ENCODE data around the gene SLC29A3.

The SLC29A3 gene

DNA sequence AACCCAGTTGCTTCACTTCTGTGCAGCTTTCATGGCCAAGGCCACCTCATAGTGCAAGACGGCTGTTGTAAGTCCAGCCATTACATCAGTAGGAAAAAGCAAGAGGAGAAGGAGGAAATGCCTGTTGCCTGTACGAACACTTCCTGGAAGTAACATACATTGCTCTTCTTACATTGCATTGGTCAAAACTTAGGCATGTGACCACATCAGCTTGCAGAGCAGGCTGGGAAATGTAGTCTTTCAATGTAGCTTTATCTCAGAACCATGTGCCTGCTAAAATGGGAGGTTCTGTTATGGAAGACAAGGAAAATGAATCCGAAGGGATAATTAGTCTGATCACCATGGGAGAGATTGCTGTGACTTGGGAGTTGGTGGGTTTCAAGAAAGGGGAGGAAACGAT lies 4.3 kb downstream of the SLC29A3 start:
- H3K36me3 ChIP-seq (ENCODE audit: control insufficient read depth, insufficient read depth, low read length): peaks cover 5% of the 10 kb centered on the region; the same call in 1 of the 2 replicates
- no peak overlapping the region for H3K27ac ChIP-seq (ENCODE audit: low read length)
- no peaks in the 10 kb centered on the region for H3K9me3 ChIP-seq (ENCODE audit: control insufficient read depth, insufficient read depth, low read length)
- no CpG with 5 or more reads among the region's 4 CpGs for WGBS (ENCODE audit: insufficient coverage, insufficient read length)
- DNase-seq (ENCODE audit: low read depth, low spot score): no peak
- H3K4me1 ChIP-seq (ENCODE audit: control insufficient read depth, insufficient read depth, low read length): peaks cover 2% of the 10 kb centered on the region; the same call in 1 of the 2 replicates
- H3K27me3 ChIP-seq (ENCODE audit: control insufficient read depth, insufficient read depth, low read length): no peaks in the 10 kb centered on the region
- H3K4me3 ChIP-seq (ENCODE audit: low read length): no peak overlapping the region

DNA sequence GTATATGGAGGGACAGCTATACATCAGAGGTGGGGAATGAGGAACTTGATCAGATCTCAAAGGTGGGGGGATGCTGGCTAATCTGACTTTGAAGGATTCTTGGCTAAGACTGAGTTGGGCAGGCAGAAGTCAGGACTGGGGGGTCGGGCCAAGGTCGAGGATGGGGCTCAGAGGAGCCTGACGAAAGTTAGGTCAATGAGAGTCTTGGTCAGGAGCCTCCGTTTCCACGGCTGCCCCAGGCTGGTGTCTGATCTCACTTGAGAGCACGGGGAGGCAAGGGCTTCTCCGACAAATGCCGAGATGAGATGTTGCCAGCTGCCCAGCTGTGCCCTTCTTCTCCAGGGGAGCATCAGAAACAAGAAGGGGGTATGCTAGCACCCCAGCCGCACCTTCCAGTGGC lies 5.7 kb downstream of the SLC29A3 start:
- no peaks in the 10 kb centered on the region for H3K9me3 ChIP-seq (ENCODE audit: control insufficient read depth, insufficient read depth, low read length)
- no peaks in the 10 kb centered on the region for H3K27me3 ChIP-seq (ENCODE audit: control insufficient read depth, insufficient read depth, low read length)
- H3K4me1 ChIP-seq (ENCODE audit: control insufficient read depth, insufficient read depth, low read length): peaks cover under 1% of the 10 kb centered on the region; the same call in 1 of the 2 replicates
- DNase-seq (ENCODE audit: low read depth, low spot score): no peak
- H3K36me3 ChIP-seq (ENCODE audit: control insufficient read depth, insufficient read depth, low read length): peaks cover 5% of the 10 kb centered on the region; the same call in 1 of the 2 replicates
- no peak overlapping the region for H3K27ac ChIP-seq (ENCODE audit: low read length)
- no peak overlapping the region for H3K4me3 ChIP-seq (ENCODE audit: low read length)
- WGBS (ENCODE audit: insufficient coverage, insufficient read length): no CpG with 5 or more reads among the region's 9 CpGs

DNA sequence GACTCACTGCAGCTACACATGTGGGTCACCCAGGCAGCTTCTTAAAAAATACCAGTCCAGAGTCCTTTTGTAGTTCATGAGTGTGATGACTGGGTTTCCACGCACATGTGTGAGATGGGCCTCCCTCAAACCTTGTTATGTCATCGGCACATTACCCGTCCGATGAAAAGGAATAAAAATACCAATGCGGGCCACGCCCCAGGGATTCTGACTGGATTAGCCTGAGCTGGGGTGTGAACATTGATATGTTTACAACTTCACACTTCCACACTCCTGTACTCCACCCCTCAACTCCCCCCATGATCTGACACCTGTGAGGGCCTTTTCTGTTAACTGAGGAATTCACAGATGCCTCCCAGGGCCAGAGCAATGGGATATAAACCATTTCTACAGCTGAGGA lies 6.2 kb downstream of the SLC29A3 start:
- Histone ChIP-seq H3K36me3 (ENCODE audit: control insufficient read depth, insufficient read depth, low read length) (peaks cover 5% of the 10 kb centered on the region; the same call in 1 of the 2 replicates), H3K4me3 (ENCODE audit: low read length) (no peak overlapping the region), H3K27me3 (ENCODE audit: control insufficient read depth, insufficient read depth, low read length) (no peaks in the 10 kb centered on the region), H3K27ac (ENCODE audit: low read length) (no peak overlapping the region), H3K4me1 (ENCODE audit: control insufficient read depth, insufficient read depth, low read length) (no peaks in the 10 kb centered on the region), H3K9me3 (ENCODE audit: control insufficient read depth, insufficient read depth, low read length) (no peaks in the 10 kb centered on the region)
- WGBS (ENCODE audit: insufficient coverage, insufficient read length): no CpG with 5 or more reads among the region's 6 CpGs
- no peak for DNase-seq (ENCODE audit: low read depth, low spot score)

DNA sequence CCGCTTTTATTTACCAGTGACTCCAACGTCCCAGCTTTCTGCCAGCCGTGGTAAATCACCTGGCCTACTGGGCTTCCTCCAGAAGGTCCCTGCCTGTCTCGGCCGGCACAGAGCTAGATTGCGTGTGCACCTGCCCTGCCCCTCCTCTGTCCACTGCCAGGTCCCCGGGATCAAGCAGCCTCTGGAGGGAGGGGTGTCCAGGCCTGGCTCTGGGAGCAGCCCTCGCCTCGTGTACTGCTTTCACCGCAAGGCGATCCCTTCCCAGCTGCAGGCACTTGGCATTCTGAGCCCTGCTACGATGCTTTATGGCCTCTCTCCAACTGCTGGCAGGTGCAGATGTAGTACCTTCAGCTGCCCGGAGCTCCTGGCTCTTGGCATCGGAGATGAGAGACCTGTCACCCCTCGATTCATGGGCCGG lies 7.4 kb downstream of the SLC29A3 start:
- H3K27ac ChIP-seq (ENCODE audit: low read length): no peak overlapping the region
- H3K4me1 ChIP-seq (ENCODE audit: control insufficient read depth, insufficient read depth, low read length): no peaks in the 10 kb centered on the region
- H3K36me3 ChIP-seq (ENCODE audit: control insufficient read depth, insufficient read depth, low read length): peaks cover 5% of the 10 kb centered on the region; the same call in 1 of the 2 replicates
- H3K9me3 ChIP-seq (ENCODE audit: control insufficient read depth, insufficient read depth, low read length): no peaks in the 10 kb centered on the region
- no peak for DNase-seq (ENCODE audit: low read depth, low spot score)
- no peak overlapping the region for H3K4me3 ChIP-seq (ENCODE audit: low read length)
- H3K27me3 ChIP-seq (ENCODE audit: control insufficient read depth, insufficient read depth, low read length): no peaks in the 10 kb centered on the region
- no CpG with 5 or more reads among the region's 16 CpGs for WGBS (ENCODE audit: insufficient coverage, insufficient read length)

DNA sequence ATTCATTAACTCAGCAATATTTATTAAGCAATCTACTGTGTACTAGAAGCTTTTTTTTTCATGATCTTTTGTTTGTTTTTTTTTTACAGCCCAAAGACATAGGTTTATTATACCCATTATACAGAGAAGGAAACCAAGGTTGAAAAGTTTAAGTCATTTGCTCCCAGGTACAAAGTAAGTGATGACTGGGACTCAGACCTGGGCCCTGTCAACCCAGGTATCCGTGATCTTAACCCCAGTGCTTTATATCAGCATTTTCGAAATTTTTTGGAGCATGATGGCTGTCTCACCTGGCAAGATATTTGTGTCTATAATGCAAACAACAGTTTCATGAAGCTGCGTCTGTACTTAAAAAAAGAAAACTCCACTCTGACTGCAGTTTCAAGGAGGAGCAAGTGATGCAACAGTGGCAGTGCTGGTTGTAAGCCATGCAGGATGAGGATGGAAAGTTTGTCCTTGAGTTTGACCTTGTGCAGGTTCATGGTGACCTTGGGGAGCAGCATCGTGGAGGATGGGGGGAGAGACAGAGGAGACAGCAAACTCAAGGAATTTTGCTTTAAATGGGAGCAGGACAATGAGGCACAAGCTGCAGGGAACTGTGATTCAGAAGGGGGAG lies 11.8 kb downstream of the SLC29A3 start:
- Histone ChIP-seq H3K36me3 (ENCODE audit: control insufficient read depth, insufficient read depth, low read length) (no peaks in the 10 kb centered on the region), H3K9me3 (ENCODE audit: control insufficient read depth, insufficient read depth, low read length) (no peaks in the 10 kb centered on the region), H3K4me1 (ENCODE audit: control insufficient read depth, insufficient read depth, low read length) (no peaks in the 10 kb centered on the region), H3K27ac (ENCODE audit: low read length) (no peak overlapping the region), H3K27me3 (ENCODE audit: control insufficient read depth, insufficient read depth, low read length) (no peaks in the 10 kb centered on the region), H3K4me3 (ENCODE audit: low read length) (no peak overlapping the region)
- WGBS (ENCODE audit: insufficient coverage, insufficient read length): no CpG with 5 or more reads among the region's 4 CpGs
- no peak for DNase-seq (ENCODE audit: low read depth, low spot score)

DNA sequence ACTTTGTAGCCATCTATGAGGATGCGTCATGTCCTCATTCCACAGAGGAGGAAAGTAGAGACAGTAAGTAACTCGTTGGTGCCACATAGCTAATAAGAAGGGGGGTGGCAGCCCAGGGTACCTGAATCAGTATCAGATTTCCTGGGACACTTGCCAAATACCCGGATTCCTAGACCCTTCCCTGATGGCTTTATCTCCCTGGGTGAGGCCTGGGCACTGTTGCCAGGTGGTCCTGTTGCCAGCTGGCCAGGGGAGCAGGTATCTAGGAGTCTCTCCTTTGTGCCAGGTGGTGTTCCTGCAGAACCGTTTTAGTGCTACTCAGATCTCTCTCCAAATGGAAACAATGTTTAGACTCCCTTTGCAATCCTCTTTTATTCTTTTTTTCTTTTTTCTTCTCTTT lies 12.7 kb downstream of the SLC29A3 start:
- Histone ChIP-seq H3K27me3 (ENCODE audit: control insufficient read depth, insufficient read depth, low read length) (no peaks in the 10 kb centered on the region), H3K4me1 (ENCODE audit: control insufficient read depth, insufficient read depth, low read length) (no peaks in the 10 kb centered on the region), H3K36me3 (ENCODE audit: control insufficient read depth, insufficient read depth, low read length) (no peaks in the 10 kb centered on the region), H3K4me3 (ENCODE audit: low read length) (no peak overlapping the region), H3K9me3 (ENCODE audit: control insufficient read depth, insufficient read depth, low read length) (no peaks in the 10 kb centered on the region), H3K27ac (ENCODE audit: low read length) (no peak overlapping the region)
- DNase-seq (ENCODE audit: low read depth, low spot score): no peak
- WGBS (ENCODE audit: insufficient coverage, insufficient read length): no CpG with 5 or more reads among the region's 4 CpGs

DNA sequence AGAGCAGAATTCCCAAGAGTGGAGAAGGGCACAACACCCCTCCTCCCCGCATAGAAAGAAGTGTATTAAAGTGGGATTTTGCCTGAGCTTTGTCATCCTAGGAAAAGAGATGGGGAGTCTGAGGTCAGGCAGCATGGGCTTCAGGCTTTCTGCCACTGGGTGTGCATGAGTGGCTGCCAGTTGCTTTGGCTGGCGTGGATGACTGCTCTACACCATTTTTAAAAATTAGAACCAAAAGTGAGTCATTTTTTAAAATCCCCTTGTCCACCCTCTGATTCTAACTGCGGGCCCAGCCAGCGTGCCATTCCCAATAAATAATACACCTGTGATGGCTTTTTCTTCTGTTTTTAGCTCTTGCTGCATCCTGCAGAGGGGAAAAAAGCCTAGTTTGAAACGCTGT lies 13.4 kb downstream of the SLC29A3 start:
- Histone ChIP-seq H3K4me1 (ENCODE audit: control insufficient read depth, insufficient read depth, low read length) (peaks cover 2% of the 10 kb centered on the region; the same call in 1 of the 2 replicates), H3K36me3 (ENCODE audit: control insufficient read depth, insufficient read depth, low read length) (no peaks in the 10 kb centered on the region), H3K9me3 (ENCODE audit: control insufficient read depth, insufficient read depth, low read length) (no peaks in the 10 kb centered on the region), H3K27ac (ENCODE audit: low read length) (no peak overlapping the region), H3K27me3 (ENCODE audit: control insufficient read depth, insufficient read depth, low read length) (no peaks in the 10 kb centered on the region), H3K4me3 (ENCODE audit: low read length) (no peak overlapping the region)
- no CpG with 5 or more reads among the region's 5 CpGs for WGBS (ENCODE audit: insufficient coverage, insufficient read length)
- DNase-seq (ENCODE audit: low read depth, low spot score): no peak

DNA sequence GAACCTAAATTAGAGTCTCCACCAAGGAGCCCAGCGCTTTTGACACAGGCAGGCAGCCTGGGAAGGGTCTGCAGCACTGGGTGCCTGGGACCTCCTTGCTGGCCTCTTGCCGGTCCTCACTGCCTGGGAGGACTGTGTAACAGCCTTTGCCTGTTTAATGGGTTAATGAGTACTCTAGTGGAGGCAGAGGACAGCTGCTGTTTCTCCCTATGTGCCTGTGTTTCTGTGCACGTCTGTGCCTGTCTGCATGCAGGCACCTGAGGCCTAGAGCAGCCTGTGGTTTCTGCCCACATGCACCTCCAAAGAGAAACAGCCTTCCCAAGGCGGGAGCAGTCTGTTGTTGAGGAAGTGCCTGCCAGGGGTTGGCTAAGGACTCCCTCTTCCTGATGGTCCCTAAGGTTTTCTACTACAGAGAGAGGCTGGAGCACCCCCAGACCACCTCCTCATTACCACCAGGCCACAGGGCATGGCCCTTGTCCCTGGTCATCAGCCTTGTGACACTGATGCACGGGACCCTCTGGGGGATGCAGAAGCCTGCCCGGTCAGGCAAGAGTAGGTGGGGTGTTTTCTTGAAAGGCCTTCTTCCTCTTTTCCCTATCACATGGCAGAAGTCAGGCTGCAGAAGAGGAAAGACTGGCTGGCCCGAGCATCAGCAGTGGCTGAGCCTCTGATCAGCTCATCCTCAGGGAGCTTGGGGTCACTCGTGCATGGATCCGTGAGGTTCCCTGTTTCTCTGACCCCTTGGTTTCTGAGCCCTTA lies 14.2 kb downstream of the SLC29A3 start:
- Histone ChIP-seq H3K4me3 (ENCODE audit: low read length) (no peak overlapping the region), H3K27ac (ENCODE audit: low read length) (no peak overlapping the region), H3K9me3 (ENCODE audit: control insufficient read depth, insufficient read depth, low read length) (no peaks in the 10 kb centered on the region), H3K4me1 (ENCODE audit: control insufficient read depth, insufficient read depth, low read length) (peaks cover 2% of the 10 kb centered on the region; the same call in 1 of the 2 replicates), H3K27me3 (ENCODE audit: control insufficient read depth, insufficient read depth, low read length) (no peaks in the 10 kb centered on the region), H3K36me3 (ENCODE audit: control insufficient read depth, insufficient read depth, low read length) (no peaks in the 10 kb centered on the region)
- no peak for DNase-seq (ENCODE audit: low read depth, low spot score)
- WGBS (ENCODE audit: insufficient coverage, insufficient read length): no CpG with 5 or more reads among the region's 9 CpGs

DNA sequence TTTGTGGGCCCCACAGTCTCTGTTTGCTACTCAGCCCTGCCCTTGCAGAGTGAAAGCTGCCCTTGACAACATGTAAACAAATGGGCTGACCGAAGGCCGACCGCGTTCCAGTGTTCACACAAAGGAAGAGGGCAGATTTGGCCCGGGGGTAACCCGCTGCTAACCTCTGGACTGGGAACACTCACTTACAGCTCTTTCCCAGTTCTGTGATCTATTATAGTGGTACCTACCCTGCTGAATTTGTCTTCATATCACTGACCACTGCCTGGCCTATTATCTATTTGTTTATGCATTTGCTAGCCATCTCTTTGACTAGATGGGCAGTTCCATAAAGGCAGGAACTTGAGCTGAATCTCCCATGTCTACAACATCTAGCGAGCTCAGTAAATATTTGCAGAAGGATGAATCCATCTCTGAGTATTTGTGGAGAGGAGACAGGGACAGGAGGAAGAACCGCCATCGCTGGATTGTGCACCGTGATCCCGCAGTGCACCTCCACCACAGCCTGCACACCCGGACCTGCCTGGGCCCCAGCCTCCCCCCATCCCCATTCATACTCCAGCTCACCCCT lies 15.2 kb downstream of the SLC29A3 start:
- DNase-seq (ENCODE audit: low read depth, low spot score): no peak
- H3K4me1 ChIP-seq (ENCODE audit: control insufficient read depth, insufficient read depth, low read length): peaks cover 2% of the 10 kb centered on the region; the same call in 1 of the 2 replicates
- no peak overlapping the region for H3K4me3 ChIP-seq (ENCODE audit: low read length)
- no peaks in the 10 kb centered on the region for H3K9me3 ChIP-seq (ENCODE audit: control insufficient read depth, insufficient read depth, low read length)
- WGBS (ENCODE audit: insufficient coverage, insufficient read length): no CpG with 5 or more reads among the region's 12 CpGs
- H3K36me3 ChIP-seq (ENCODE audit: control insufficient read depth, insufficient read depth, low read length): no peaks in the 10 kb centered on the region
- no peak overlapping the region for H3K27ac ChIP-seq (ENCODE audit: low read length)
- no peaks in the 10 kb centered on the region for H3K27me3 ChIP-seq (ENCODE audit: control insufficient read depth, insufficient read depth, low read length)

DNA sequence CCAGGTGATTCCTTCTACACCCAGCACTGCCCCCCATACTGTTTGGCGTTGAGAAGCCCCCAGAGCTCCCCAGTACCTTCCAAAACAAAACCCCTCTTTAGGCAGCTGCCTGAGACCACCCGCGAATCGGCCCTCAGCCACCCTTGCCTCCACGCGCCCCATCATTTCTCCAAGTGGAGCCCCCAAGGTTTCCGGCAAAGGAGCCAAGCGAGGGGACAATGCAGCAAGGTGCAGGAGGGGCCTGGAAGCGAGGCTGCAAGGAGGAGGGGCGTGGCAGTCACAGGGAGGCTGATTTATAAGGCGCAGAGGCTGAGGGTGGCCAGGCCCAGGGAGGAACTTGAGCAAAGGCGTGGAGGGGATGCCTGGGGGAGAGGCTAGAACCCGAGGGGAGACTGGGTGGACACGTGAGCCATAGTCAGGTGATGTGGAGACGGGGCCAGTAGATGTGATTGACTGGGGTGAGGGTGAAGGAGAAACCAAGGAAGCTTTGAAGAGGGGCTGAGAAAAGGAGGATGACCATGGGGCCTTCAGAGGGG lies 16.2 kb downstream of the SLC29A3 start:
- DNase-seq (ENCODE audit: low read depth, low spot score): no peak
- Histone ChIP-seq H3K4me1 (ENCODE audit: control insufficient read depth, insufficient read depth, low read length) (peaks cover 2% of the 10 kb centered on the region; the same call in 1 of the 2 replicates), H3K27me3 (ENCODE audit: control insufficient read depth, insufficient read depth, low read length) (no peaks in the 10 kb centered on the region), H3K27ac (ENCODE audit: low read length) (no peak overlapping the region), H3K9me3 (ENCODE audit: control insufficient read depth, insufficient read depth, low read length) (no peaks in the 10 kb centered on the region), H3K36me3 (ENCODE audit: control insufficient read depth, insufficient read depth, low read length) (no peaks in the 10 kb centered on the region), H3K4me3 (ENCODE audit: low read length) (no peak overlapping the region)
- no CpG with 5 or more reads among the region's 15 CpGs for WGBS (ENCODE audit: insufficient coverage, insufficient read length)

Measured in iPS DF 6.9 (cell line).